Body of pancreas (tissue), 4 donors: ENCODE data around the gene NUBP2.

Experiments used
- POLR2A ChIP-seq, 3 donors: fragments of 450-650 bp; IDR thresholded peaks; one replicate each; pipeline ENCODE4 v1.6.1; 2016; ENCODE audit warnings: antibody characterized with exemption in 3 of 3, mild to moderate bottlenecking in 2 of 3
- TF ChIP-seq, protein P1 (sequence below), 7 experiments: fragments of 450-650 bp in 4 of 7; fragments of 200-600 bp in 3 of 7; sonication (generic) in 3 of 7; IDR thresholded peaks; one replicate each; pipeline ENCODE4 v1.5.1; 2016 to 2019; ENCODE audit warnings: antibody characterized with exemption in 7 of 7

DNA sequence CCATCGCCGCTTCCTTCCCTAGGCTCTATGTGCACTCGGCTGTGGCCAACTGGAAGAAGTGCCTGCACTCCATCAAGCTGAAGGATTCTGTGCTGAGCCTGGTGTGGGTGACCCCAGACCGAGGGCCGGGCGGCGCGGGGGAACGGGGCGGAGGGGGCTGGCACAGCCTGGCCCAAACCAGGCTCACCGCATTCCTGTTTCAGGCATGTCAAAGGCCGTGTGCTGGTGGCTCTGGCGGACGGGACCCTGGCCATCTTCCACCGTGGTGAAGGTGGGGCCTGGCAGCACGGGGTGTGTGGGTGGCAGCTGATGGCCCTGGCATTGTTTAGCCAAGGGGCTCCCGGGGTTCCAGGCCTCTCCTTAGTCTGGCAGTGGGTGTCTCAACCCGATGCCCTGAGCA lies 16.1 kb upstream of the NUBP2 start:
- TF ChIP-seq, protein P1, sequence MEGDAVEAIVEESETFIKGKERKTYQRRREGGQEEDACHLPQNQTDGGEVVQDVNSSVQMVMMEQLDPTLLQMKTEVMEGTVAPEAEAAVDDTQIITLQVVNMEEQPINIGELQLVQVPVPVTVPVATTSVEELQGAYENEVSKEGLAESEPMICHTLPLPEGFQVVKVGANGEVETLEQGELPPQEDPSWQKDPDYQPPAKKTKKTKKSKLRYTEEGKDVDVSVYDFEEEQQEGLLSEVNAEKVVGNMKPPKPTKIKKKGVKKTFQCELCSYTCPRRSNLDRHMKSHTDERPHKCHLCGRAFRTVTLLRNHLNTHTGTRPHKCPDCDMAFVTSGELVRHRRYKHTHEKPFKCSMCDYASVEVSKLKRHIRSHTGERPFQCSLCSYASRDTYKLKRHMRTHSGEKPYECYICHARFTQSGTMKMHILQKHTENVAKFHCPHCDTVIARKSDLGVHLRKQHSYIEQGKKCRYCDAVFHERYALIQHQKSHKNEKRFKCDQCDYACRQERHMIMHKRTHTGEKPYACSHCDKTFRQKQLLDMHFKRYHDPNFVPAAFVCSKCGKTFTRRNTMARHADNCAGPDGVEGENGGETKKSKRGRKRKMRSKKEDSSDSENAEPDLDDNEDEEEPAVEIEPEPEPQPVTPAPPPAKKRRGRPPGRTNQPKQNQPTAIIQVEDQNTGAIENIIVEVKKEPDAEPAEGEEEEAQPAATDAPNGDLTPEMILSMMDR (IDR thresholded peaks at IDR 0.05), result no peak
- TF ChIP-seq POLR2A (IDR thresholded peaks at IDR 0.05), result no peak
